Activated CD8-positive, alpha-beta memory T cell treated with anti-CD3 and anti-CD28 coated beads for 48 hours (primary cell): ENCODE results near the gene UROD.
"Not testable (repeated sequence)": the region's sequence is repeated elsewhere in the genome, so short reads cannot be mapped to it uniquely, and the experiment has no call there.

Experiments used
- DNase-seq, 3 experiments: peaks; one replicate each; pipeline ENCODE4 v3.0.0-alpha.2; 2020; ENCODE audit warnings: low read depth in 2 of 3, low spot score in 2 of 3

The UROD gene

DNA sequence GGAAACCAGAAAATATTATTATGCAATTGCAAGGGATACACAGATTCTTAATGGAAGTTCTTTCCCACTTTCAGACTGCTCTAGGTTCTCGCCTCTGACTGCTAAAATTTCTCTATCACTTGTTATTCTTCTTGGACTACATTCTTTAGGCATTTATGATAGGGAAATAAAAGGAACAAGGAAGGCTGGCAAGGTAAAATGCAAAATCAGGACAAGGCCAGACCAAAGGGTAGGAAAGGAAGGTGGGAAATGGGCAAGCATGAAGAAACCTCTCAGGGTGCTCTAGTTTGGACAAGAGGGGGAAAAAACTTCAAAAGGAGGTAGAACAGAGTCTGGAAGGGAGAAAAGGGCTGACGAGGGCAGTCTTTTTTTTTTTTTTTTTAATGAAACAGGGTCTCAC is 26.2 kb downstream of the UROD start:
- DNase-seq = no peak

DNA sequence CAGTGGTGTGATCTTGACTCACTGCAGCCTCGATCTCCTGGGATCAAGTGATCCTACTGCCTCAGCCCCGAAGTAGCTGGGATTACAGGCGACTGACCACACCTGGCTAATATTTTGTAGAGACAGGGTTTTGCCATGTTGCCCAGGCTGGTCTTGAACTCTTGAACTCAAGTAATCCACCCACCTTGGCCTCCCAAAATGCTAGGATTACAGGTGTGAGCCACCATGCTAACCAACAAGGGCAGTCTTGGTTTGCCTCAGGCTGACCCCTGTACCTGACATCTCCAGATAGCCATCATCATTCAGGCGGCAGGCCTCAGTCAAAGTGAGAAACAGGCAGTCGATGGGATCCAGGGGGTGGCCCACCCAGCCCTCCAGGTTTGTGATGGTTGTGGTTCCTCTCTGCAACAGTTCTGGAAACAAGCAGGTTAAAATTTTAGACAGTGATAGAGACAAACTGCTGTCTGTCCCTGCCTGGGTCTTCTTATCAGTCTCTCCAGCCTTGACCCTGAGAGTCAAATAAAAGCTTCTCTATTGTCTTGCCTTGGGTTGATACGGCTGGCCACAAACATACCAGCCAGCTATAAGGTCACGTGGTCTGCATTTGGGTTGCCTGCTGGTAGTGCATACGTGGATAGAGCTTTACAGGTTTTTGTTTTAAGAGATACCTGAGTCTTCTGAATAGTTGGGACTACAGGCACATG is 26.8 kb downstream of the UROD start:
- no peak for DNase-seq

- DNase-seq = no peak
These were observed 28.2 kb downstream of the UROD start for GRCh38 chr1:45040297-45040696.

- DNase-seq = no peak
These were observed 31.0 kb downstream of the UROD start for GRCh38 chr1:45043094-45043493.

GRCh38 chr1:45044916-45045315 is 32.9 kb downstream of the UROD start:
- DNase-seq = no peak

DNA sequence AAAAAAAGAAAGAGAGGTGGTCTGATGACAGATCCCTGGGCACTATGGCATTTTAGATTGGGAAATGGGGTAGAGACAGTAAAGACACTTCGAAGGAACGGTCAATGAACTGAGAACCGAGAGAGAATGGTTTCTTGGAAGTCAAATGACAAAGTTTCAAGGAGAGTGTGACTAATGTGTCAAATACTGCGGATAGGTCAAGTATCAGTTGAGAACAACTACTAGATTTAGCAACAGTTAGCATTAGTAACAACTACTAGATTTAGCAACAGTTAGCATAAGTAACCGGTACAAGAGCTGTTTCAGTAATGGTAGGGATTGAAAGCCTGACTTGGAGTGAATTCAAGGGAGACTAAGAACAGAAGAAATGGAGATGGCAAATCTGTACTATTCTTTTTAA is 35.0 kb downstream of the UROD start:
- DNase-seq = no peak

GRCh38 chr1:45051005-45051772 is 39.1 kb downstream of the UROD start:
- DNase-seq = no peak

DNA sequence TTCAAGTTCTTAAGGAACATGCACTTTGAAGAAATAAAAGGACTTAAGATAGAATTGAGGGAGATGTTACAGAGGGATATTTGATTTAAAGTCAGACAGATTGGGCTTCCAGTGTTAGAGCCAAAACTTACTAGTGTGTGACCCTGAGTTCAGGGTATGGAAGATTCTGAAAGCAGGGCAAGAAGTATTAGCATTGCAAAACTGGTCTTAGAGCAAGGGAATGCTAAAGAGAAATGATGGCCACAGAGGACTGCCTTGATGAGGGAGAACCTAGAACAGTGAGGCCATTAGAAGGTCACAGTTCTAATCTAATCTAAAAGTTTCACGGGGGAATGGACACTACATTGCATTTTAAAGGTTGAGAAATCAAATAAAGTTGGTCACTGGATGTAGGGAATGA is 45.5 kb downstream of the UROD start:
- DNase-seq = no peak

DNA sequence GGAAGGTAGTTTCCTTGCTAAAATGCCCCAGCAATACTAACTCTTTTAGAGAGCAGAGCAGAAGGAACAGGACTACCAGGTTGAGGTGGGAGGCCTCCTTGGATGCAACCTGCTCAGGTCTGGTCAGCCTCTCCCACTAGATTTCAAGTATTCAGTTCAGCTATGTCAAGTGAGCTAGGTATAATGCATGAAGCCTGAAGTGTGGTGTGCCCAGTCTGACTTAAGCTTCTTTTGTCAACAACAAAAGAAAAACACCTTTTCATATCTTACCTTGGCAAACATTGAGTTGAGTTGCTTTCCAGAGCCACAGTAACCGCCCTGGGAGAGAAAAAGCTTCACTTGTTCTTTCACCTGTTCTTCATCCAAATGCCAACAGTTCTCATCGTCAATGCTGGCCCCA is 47.8 kb downstream of the UROD start:
- no peak for DNase-seq

DNA sequence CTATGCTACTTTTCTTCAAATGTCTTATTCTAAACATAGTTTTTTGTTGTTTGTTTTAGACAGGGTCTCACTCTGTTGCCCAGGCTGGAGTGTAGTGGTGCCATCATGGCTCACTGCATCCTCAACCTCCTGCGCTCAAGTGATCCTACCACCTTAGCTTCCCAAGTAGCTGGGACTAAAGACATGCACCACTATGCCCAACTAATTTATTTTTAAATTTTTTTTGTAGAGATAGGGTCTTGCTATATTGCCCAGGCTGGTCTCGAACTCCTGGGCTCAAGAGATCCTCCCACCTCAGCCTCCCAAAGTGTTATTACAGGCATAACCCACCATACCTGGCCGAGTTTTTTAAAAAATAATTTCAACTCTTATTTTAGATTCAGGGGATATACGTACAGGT is 50.4 kb downstream of the UROD start:
- not testable (repeated sequence) for DNase-seq

GRCh38 chr1:45065083-45065482 is 53.0 kb downstream of the UROD start:
- no peak for DNase-seq
